K562 (cell line): Measurements from ENCODE around the gene MINDY4. TPM values are rescaled to one million over a fixed set of nuclear protein-coding genes. Genes with fewer than 3 reads are reported as not detected.

ENCODE experiments used
- ATF3 ChIP-seq, 2 experiments: fragments of 450-650 bp in 1 of 2; sonication (generic) in 1 of 2; formaldehyde crosslinking in 1 of 2; IDR thresholded peaks in 1 of 2; conservative IDR thresholded peaks in 1 of 2; 2 replicates each; pipeline versions ENCODE4 v1.6.1 to v1.8.1; 2016 to 2023; ENCODE audit warnings: mild to moderate bottlenecking in 2 of 2, moderate library complexity in 2 of 2, inconsistent platforms in 1 of 2, missing genetic modification reagents in 1 of 2
- ELF2 ChIP-seq: fragments of 250-450 bp; sonication (Bioruptor Pico); IDR thresholded peaks from 2 replicates; pipeline ENCODE4 v1.5.0; 2021; ENCODE audit warnings: mild to moderate bottlenecking
- EP400 ChIP-seq: fragments of 450-650 bp; IDR thresholded peaks from 2 replicates; pipeline ENCODE4 v1.6.1; 2017; ENCODE audit warnings: antibody characterized with exemption, mild to moderate bottlenecking, moderate library complexity
- PRDM10 ChIP-seq: fragments of 450-650 bp; IDR thresholded peaks from 2 replicates; pipeline ENCODE4 v1.6.1; 2018; ENCODE audit not compliant: partially characterized antibody
- TBL1XR1 ChIP-seq, 2 experiments: IDR thresholded peaks; 2 replicates each; pipeline ENCODE4 v1.6.1; 2012; ENCODE audit warnings: improper control_type of control experiment in 2 of 2, low read length in 2 of 2, mild to moderate bottlenecking in 1 of 2
- TFAP4 ChIP-seq: sonication (generic); formaldehyde crosslinking; IDR thresholded peaks from 2 replicates; pipeline ENCODE4 v1.8.0; 2022; ENCODE audit warnings: missing genetic modification reagents, mild to moderate bottlenecking, moderate library complexity, borderline replicate concordance
- ZNF274 ChIP-seq: IDR thresholded peaks from 2 replicates; pipeline ENCODE4 v1.6.1; 2011; ENCODE audit warnings: low read depth, mild to moderate bottlenecking, low read length, moderate library complexity, borderline replicate concordance
- ZNF778 ChIP-seq: fragments of 450-650 bp; formaldehyde crosslinking; IDR thresholded peaks from 2 replicates; pipeline ENCODE4 v1.4.0; 2020; ENCODE audit warnings: mild to moderate bottlenecking, moderate library complexity
- polyA plus RNA-seq, 8 experiments: library from polyadenylated mRNA; depleted of rRNA in 4 of 8; stranded (reverse) in 5 of 8; unstranded in 3 of 8; fragments of >200 nt; fragmentation: Nextera tagmentation in 2 of 8; fragmentation: Illumina TruSeq in 1 of 8; extraction: Ambion mirVana in 2 of 8; extraction: Trizol in 1 of 8; gene quantifications; 2 replicates each; pipeline versions ENCODE4 v1.2.1 to v1.2.3, GENCODE V29; 2011 to 2014; ENCODE audit warnings: inconsistent platforms in 1 of 8, missing spikeins in 1 of 8
- total RNA-seq, 7 experiments: library from RNA; depleted of rRNA in 6 of 7; stranded (reverse); fragments of >200 nt in 6 of 7; fragmentation: Illumina TruSeq in 2 of 7; extraction: Trizol in 2 of 7; gene quantifications; 2 replicates each; pipeline versions ENCODE4 v1.2.1 to v1.2.3, GENCODE V29; 2011 to 2021; ENCODE audit warnings: low replicate concordance in 1 of 7

Gene MINDY4
- total and polyA plus RNA-seq, 9 of the 15 experiments (the other 6 are each of a cell fraction or from before 2014, with no cell fraction given) = 2.1 to 16.7 (median 11.0) TPM

GRCh38 chr7:30927559-30927958 is 156.3 kb downstream of the MINDY4 start (continued):
- TF ChIP-seq TFAP4 (CRISPR knock-in tag) = no peak
- TF ChIP-seq ZNF274 = no peak
- TF ChIP-seq EP400 = no peak
- TF ChIP-seq ELF2 (CRISPR knock-in tag) = no peak
- no peak for TF ChIP-seq ATF3 (IDR thresholded peaks at IDR 0.05)
- TF ChIP-seq ATF3 (CRISPR knock-in tag; conservative IDR thresholded peaks at IDR 0.05) = no peak
- no peak for TF ChIP-seq ZNF778
- no peak for TF ChIP-seq PRDM10
- TF ChIP-seq TBL1XR1 (IDR thresholded peaks at IDR 0.05; ENCODE audit: low read length in 2 of 2) = no peak
